ENCODE data around the gene TTC13.

Gene TTC13

DNA sequence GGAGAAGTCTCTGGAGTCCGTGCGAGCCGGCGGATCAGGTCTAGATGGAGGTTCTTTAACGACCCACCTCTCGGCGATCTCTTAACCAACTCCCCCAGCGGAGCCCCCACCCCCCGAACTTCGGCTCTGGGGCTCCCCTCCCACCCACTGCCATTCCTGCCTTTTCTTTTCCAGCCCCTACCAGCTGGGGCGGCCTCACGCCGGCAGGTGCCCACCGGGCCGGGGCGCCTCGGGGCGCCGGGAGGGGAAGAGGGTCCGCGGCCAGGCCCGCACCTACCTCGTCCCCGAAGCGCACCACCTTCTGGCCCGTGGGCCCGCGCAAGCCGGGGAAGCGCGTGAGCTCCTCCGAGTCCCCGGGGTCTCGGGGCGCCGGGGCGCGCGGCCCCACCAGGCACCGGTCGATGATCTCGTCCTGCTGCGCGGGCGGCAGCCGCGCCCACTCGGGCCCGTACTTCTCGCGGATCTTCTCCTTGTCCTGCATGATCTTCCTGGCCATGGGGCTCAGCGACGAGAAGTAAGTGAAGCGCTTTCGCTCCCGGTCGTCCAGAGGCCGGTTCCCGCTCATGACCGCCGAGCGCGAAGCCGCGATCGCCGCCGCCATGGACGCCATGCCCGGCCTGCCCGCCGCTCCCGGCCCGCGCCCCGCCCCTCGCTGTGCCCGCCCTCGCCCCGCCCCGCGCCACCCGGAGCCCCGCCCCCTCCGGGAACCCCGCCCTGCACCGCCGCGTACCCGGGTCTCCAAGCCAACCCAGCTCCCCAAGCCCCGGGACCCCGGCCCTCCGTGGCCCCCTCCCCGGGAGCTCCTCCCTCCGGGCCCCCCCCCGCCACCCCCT is 110.5 kb downstream of the TTC13 start, which contains the start of gene C1orf198:
Gene C1orf198 (minus strand): TSS at position 619 of the 833 bp plus-strand sequence. CDS start 9 bp downstream, at position 610.
- peak; percentile 52 to 83 (median 74) for DNase-seq

DNA sequence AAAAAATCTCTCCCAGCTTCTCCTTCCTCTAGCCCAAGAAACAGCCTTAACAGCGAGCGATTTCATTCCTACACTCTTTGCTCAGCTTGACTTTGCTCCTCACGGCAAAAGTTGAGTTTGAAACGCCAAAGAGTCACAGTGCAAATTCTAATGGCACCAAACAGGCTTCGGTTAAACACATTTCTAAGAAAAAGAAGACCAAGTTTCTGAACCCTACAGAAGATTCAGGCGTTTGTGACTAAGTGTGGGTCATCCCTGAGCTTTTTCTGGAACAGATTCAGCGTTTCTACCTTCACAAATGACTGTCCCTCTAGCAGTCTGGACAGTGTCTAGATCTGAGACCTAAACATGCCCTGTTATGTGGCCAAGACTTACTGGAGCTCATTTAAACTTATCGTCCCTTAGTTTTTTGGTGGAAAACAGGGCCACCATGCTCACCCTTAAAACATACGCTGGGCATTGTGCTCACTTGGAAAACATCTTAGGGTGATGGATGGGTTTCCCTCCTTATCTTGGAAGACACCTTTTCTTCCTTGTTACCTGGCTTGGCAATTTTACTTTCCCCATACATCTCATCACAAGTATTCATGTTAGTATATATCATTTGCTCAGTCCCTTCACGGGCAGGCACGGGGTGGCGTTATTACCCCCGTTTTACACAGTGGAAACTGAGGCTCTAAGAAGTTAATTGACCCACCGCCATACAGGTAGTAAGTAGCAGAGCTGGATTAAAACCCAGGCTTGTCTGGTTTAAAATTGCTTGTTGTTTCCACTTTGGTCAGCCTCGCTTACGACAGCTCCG is 111.4 kb downstream of the TTC13 start:
- DNase-seq, result no peak

DNA sequence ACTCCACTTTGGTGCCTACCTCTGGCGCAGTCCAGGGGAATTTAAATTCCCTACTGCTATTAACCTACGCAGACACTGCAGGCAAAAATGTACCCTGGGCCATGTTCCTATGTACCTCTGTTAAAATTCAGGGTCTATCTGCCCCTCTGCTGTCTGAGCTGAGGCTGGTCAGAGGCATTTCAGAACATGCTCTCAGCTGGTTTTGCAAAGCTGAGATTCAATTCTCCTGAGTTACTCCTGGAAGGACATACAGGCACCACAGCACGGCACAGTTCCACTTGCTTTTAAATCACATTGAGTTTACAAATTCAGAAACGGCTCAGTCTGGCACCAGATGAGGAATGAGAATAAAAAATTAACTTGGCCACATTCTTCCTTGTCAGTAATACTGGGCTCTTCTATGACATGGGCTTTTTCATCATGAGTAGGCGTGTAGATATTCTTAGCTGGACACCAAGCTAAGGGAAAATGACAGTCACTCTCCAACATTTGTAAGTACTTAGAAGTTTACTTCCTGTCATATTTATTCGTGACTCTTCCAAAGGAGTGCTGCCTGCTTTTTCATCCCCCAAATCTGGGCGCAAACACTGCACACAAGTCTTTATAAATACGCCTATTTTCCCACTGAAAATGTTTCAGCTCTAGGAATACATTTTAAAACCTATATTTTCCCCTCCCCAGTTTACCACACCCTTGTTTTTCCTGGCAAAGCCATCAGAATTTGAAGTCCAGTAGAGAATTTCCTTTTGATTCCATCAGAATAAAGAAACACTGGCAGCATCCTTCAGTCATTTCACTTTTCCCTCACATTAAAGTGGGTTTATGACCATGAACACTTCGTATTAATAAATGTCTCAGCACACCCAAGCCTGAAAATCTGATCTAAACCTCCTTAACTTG is 112.2 kb downstream of the TTC13 start:
- DNase-seq, result no peak

DNA sequence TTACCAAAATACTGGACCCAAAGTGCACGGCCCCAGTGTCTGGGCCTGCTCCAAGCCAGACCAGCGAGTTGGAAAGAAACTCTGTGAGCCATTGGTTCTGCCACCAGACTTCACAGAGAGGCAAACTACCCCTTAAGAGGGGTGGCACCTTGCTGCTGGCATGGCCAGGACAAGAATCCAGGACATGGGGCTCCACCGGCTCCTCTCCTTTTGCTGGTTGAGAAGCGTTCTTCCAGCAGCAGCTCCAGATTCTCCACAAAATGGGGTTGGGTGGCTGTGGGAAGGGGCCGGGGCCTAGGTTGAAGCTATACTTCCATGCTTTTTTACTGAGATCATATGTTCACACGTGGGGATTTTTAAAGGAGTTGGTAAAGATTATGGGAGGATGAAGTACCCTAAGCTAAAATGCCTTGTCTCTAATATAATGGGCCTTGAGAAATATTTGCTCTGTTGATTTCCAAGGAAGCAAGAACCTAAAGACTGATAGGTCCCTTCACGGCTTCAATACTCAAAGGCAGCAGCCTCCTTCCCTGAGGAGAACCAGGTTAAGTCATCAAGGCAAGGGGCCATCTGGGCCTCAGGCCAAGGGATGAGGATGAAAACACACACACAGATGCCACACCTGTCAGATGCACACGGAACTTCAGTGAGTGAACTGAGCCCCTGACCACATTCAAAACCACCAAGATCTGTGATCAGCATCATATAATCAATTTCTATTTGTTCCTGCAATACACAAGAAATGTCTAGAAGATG is 113.4 kb downstream of the TTC13 start:
- DNase-seq, result no peak

DNA sequence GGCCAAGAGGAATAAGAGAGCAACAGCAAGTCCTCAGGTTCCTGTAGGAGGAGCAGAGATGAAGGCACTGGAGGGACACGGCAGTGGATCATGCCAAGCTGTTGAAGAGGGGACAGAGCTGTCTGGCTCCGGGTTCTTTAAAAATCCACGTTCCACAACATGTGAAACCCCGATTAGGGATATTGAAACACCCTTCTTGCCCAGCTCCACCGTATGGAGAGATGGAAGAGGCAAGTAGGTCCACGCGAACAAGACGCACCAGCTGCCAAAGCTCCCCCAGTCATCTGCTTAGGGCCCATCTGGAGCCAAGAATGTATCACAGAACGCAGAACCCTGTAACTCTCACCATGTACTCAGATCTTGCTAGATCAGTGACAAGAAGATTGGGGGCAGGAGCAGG is 114.2 kb downstream of the TTC13 start:
- no peak for DNase-seq

DNA sequence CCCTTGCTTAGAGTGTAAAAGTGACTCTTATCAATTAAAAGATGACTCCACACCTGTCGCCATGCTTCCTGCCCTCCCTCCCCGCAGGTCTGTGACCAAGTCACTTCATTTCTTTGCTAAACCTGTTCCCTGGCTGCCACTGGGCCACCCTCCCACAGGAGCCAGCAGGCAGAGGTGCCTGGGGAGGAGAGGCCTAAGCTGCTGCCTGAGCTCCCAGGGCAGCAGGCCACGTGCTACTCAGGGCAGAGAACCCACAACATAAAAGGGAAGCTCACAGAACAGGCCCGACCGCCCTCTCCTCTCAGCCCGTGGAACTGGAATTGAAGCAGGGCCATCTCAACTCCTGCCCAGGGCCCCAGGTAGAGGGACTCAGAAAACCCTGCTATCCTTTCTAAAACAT is 115.2 kb downstream of the TTC13 start:
- no peak for DNase-seq

DNA sequence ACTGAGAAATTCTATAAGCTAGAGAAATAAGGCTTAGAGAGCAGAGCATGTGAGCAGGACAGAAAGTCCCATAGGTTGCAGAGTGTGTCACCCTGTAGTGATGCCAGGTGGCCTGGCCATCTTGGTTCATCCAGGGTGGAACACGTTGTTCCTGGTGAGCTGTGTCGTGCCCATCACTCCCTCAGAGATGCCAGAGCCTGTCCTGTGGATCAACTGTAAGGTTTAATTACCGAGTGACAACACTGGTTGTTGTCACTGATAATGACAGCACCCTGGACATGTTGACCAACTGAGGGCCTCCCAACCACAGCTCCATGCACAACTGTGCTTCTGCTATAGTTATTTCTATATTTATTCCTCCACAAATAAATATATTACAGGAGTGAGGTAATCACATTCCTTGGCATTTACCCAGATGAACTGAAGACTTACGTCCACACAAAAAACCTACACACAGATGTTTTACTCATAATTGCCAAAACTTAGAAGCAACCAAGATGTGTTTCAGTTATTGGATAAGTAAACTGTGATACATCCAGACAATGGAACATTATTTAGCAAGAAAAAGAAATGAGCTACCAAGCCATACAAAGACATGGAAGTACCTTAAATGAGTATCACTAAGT is 116.6 kb downstream of the TTC13 start:
- DNase-seq, result no peak

DNA sequence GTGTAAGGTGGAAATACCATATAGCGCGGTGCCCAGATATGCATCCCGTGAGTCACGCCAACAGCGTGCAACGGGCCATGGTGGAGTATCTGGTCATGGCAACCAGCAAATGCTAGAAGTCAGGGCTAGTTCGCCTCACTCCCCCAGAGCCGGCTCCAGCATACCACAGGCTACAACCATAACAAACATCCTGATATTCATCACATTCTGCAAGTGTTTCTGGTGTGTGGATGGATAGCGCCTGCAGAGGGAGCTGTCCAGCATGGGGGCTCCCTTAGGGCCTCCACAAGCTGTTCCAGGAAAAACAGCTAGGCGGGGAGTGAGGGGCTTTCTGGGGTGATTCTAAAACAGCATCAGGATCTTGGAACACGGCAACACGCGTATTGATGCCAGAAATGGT is 117.2 kb downstream of the TTC13 start:
- DNase-seq, result no peak

DNA sequence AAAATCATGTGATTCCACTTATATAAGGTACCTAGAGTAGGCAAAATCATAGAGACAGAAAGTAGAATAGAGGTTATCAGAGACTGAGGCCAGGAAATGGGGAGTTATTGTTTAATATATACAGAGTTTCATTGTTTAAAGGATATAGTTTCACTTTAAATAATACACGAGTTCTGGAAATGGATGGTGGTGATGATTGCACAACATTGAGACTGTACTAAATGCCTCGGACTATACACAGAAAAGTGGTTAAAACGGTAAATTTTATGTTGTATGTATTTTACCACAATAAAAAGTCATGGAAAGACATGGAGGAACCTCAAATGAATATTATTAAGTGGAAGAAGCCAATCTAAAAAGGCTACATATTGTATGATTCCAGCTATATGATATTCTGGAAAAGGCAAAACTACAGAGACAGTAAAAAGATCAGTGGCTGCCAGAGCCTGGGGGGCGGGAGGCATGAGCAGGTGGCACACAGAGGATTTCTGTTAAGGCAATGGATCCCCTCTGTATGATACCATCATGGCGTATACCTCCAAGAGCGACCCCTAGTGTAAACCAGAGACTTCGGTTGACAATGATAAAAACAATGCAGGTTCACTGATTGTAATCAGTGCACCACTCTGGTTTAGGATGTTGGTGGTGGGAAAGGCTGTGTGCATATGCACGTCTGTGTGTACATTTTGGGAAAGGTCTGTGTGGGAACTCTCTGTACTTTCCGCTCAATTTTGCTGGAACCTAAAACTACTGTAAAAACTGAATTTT is 117.9 kb downstream of the TTC13 start:
- no peak for DNase-seq

DNA sequence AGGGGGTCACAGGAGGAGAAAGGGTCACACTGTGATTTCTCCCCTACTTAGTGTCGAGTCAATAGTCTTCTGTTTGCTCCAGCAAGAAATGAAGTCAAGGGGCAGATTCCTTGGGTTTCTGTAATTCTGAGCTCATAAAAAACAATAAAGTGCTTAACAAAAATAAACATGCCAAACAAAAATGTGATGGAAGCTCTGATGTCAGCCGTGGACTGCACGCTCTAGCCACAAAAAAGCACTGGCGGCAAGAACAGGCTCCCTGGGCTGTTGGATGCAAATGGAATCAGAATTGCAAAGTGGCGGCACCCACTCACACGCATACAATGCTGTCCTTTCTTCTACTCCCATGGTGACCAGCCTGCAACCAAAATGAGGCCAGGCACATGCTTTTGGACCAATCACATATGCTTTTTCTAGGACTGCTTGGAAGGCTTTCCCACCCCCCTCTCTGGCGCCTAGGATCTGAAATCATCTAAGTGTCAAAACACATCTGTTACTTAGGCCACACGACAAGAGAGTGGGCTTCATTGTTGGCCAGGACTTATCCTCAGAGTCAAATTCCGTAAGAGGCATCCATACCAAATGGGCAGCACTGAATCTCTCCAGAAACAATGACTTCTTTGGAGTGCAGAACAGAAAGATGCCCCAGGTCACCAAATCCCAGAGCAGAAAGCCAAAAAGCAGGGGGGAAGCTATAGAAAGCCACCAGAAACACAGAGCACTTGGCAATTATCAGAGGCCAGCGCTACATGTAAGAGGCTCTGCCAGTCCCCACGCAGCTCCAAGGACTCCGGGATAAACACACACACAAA is 119.5 kb downstream of the TTC13 start:
- no peak for DNase-seq

DNA sequence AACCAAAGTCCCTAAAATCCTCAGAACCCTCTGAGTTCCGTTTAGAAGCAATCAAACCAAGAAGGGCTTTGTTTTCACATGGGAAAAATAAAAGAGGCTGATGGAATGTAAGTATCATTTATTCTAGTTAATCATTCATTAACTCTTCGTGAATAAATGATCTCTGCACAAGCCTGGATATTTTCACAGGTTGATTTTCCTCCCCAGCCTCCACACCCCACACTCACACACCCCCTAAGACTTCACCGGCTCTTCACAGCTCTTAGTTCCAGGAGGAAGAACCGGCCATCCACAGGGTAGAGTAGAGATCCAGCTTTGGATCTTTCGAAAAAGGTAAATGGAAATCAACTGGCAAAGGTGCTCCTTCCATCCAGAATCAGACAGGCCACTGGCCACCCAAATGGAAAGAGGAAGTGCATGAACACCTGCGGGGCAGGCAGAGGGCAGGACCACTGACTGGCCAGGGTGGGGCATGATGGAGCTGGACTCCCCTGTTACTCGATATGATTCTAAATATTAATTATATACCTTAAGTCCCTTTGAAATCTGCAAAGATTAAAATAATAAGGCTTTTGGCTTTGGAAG is 120.3 kb downstream of the TTC13 start:
- DNase-seq, result no peak

DNA sequence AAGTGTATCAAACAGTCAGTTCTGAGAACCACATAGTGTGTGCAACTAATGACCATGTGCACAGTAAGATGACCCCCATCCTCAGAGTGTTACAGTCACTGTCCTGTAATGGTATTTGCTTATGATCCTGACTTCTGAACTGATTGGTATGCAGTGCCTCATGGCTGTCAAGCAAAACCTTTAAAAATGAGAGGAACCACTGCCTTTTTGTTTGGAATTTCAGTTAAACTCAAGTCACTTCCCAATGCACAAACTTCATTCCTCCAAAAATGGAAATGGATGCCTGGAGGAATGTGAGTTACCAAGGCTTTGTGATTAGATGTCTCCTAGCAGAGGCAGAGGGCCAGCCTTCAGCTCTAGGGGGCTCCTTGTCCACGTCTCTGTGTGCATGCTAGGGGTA is 120.8 kb downstream of the TTC13 start:
- no peak for DNase-seq

DNA sequence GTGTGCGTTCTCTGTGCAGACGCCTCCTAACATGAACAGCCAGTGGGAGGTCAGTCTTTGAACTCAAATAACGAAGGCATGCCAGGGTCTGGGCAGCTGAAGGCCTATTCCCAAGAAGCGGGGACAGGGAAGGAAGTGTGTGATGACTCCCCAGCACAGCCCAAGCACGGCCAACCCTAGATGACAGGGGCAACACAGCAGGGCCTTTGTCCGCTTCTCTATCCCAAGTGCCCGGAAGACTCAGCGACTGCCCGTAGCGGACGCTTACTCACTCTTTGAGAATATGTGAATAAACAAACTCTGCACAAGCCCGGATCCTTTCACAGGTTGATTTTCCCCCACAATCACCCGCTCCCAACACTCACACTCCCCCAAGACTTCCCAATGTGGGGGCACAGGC is 121.6 kb downstream of the TTC13 start:
- no peak for DNase-seq

All from stimulated activated naive CD4-positive, alpha-beta T cell (primary cell).